WTC11 (cell line): ENCODE data around the gene RAI14. TPM values are rescaled to one million over a fixed set of nuclear protein-coding genes. Genes with fewer than 3 reads are reported as not detected.

Source experiments
- ATAC-seq: fragments of 200-7000 bp; cut with Tn5 transposase; 2 replicates; pipeline ENCODE4 v1.10.0; 2021; ENCODE audit warnings: mild to moderate bottlenecking, moderate library complexity
- CTCF ChIA-PET: fragments of 300-600 bp; sonication (Branson Sonifier 250); formaldehyde crosslinking; loops from one replicate; lab custom pipeline; 2021; ENCODE audit warnings: antibody characterized with exemption; lab: Charles Lee
- POLR2A ChIA-PET: fragments of 350-600 bp; sonication (Branson Sonifier 250); formaldehyde crosslinking; loops from one replicate; lab custom pipeline; 2021; ENCODE audit warnings: antibody characterized with exemption; lab: Charles Lee
- DNase-seq: peaks from one replicate; pipeline ENCODE4 v3.0.0; 2021; ENCODE audit warnings: low spot score
- H3K27ac Mint-ChIP-seq: 2 replicates; pipeline ENCODE4 v1.8.0; 2021; ENCODE audit warnings: mixed read lengths
- H3K27me3 Mint-ChIP-seq: 2 replicates; pipeline ENCODE4 v1.8.0; 2021; ENCODE audit warnings: low read depth, mild to moderate bottlenecking, moderate library complexity, mixed read lengths
- H3K36me3 Mint-ChIP-seq: 2 replicates; pipeline ENCODE4 v1.8.0; 2021; ENCODE audit warnings: mixed read lengths
- H3K4me1 Mint-ChIP-seq: 2 replicates; pipeline ENCODE4 v1.8.0; 2022; ENCODE audit warnings: mixed read lengths
- H3K4me3 Mint-ChIP-seq: 2 replicates; pipeline ENCODE4 v1.8.0; 2021; ENCODE audit warnings: mild to moderate bottlenecking, moderate library complexity, mixed read lengths
- H3K9me3 Mint-ChIP-seq: 2 replicates; pipeline ENCODE4 v1.8.0; 2021; ENCODE audit warnings: mixed read lengths
- AFF4 ChIP-seq: sonication (generic); formaldehyde crosslinking; IDR thresholded peaks from 2 replicates; pipeline ENCODE4 v1.8.1; 2023; ENCODE audit warnings: mild to moderate bottlenecking, missing genetic modification reagents, borderline replicate concordance
- E2F4 ChIP-seq: sonication (generic); formaldehyde crosslinking; IDR thresholded peaks from 2 replicates; pipeline ENCODE4 v1.8.1; 2022; ENCODE audit warnings: low read depth, mild to moderate bottlenecking, moderate library complexity, missing genetic modification reagents, borderline replicate concordance
- MXD4 ChIP-seq: fragments of 250-450 bp; sonication (Bioruptor Pico); IDR thresholded peaks from 2 replicates; pipeline ENCODE4 v1.8.0; 2021; ENCODE audit warnings: mild to moderate bottlenecking, moderate library complexity, borderline replicate concordance
- NFE2L1 ChIP-seq: sonication (generic); formaldehyde crosslinking; IDR thresholded peaks from 2 replicates; pipeline ENCODE4 v1.8.1; 2023; ENCODE audit warnings: missing genetic modification reagents
- NFYB ChIP-seq: sonication (generic); formaldehyde crosslinking; conservative IDR thresholded peaks from 2 replicates; pipeline ENCODE4 v1.8.0; 2022; ENCODE audit warnings: low read depth, missing genetic modification reagents
- NR3C1 ChIP-seq: sonication (generic); formaldehyde crosslinking; conservative IDR thresholded peaks from 2 replicates; pipeline ENCODE4 v1.8.1; 2023; ENCODE audit warnings: low read depth, mild to moderate bottlenecking, missing genetic modification reagents
- SOX15 ChIP-seq: fragments of 250-450 bp; sonication (Bioruptor Pico); IDR thresholded peaks from 2 replicates; pipeline ENCODE4 v1.9.0; 2021; ENCODE audit warnings: mild to moderate bottlenecking
- SP1 ChIP-seq: sonication (generic); formaldehyde crosslinking; conservative IDR thresholded peaks from 2 replicates; pipeline ENCODE4 v1.8.1; 2022; ENCODE audit warnings: missing genetic modification reagents
- USF1 ChIP-seq: sonication (generic); formaldehyde crosslinking; IDR thresholded peaks from 2 replicates; pipeline ENCODE4 v1.8.0; 2022; ENCODE audit warnings: mild to moderate bottlenecking, missing genetic modification reagents
- ZNF219 ChIP-seq: sonication (generic); formaldehyde crosslinking; IDR thresholded peaks from 2 replicates; pipeline ENCODE4 v1.8.0; 2023; ENCODE audit warnings: missing genetic modification reagents, mild to moderate bottlenecking, borderline replicate concordance
- ZNF512 ChIP-seq: sonication (generic); formaldehyde crosslinking; IDR thresholded peaks from 2 replicates; pipeline ENCODE4 v1.8.1; 2022; ENCODE audit warnings: missing genetic modification reagents, borderline replicate concordance
- total RNA-seq: library from RNA; stranded (reverse); gene quantifications from 3 replicates; pipeline ENCODE4 v1.2.3, GENCODE V29; 2021

Gene RAI14
- total RNA-seq, 1 experiment from 2014 or later, result 185 TPM

- no peak for TF ChIP-seq AFF4 (CRISPR knock-in tag)
These were observed 24.8 kb downstream of the RAI14 start (continued) for GRCh38 chr5:34680896-34681295.

GRCh38 chr5:34682926-34683623 is 26.9 kb downstream of the RAI14 start:
- DNase-seq (no peak), ATAC-seq (no peak)
- no peak overlapping the region for H3K4me3 Mint-ChIP-seq

GRCh38 chr5:34684281-34684979 is 28.3 kb downstream of the RAI14 start:
- Mint-ChIP-seq H3K4me1 (peaks cover 79% of the 10 kb centered on the region), H3K27me3 (no peaks in the 10 kb centered on the region), H3K4me3 (peak overlapping the region; percentile 25; the same call in 1 of the 2 replicates), H3K27ac (peak overlapping the region; percentile 94)
- CTCF ChIA-PET, result no interaction called here
- peak; percentile 44 for ATAC-seq
- TF ChIP-seq SP1, result no peak
- no peak for TF ChIP-seq USF1 (CRISPR knock-in tag)
- no peak for TF ChIP-seq ZNF512 (CRISPR knock-in tag)
- TF ChIP-seq, all 79 proteins: peak for 0
- no peak for DNase-seq
- POLR2A ChIA-PET, result interaction anchor here (0.7 to 2.3 kb wide), 2 partner anchors 20 to 34 kb away, joined by 3 to 11 read pairs; no protein-coding TSS in a partner anchor
- no peaks in the 10 kb centered on the region for H3K9me3 Mint-ChIP-seq
- H3K36me3 Mint-ChIP-seq, result peaks cover 24% of the 10 kb centered on the region

More at GRCh38 chr5:34682926-34683623, 26.9 kb downstream of the RAI14 start:
- Mint-ChIP-seq H3K36me3 (peaks cover 11% of the 10 kb centered on the region), H3K9me3 (no peaks in the 10 kb centered on the region), H3K27ac (peak overlapping the region; percentile 89), H3K4me1 (peaks cover 86% of the 10 kb centered on the region), H3K27me3 (no peaks in the 10 kb centered on the region)
- CTCF ChIA-PET, result no interaction called here
- TF ChIP-seq NFYB (CRISPR knock-in tag), result no peak
- no peak for TF ChIP-seq NFE2L1 (CRISPR knock-in tag)
- no peak for TF ChIP-seq MXD4 (CRISPR knock-in tag)
- TF ChIP-seq ZNF219 (CRISPR knock-in tag), result no peak
- TF ChIP-seq AFF4 (CRISPR knock-in tag), result no peak
- TF ChIP-seq NR3C1 (CRISPR knock-in tag), result no peak
- no peak for TF ChIP-seq E2F4 (CRISPR knock-in tag)
- no peak for TF ChIP-seq SOX15 (CRISPR knock-in tag)
- POLR2A ChIA-PET, result no interaction called here
